H9 (cell line): ENCODE measurements around the gene CNTN2. TPM values are rescaled to one million over a fixed set of nuclear protein-coding genes. Genes with fewer than 3 reads are reported as not detected.

Experiments
- DNase-seq: peaks from one replicate; pipeline ENCODE4 v3.0.0-alpha.2; 2017
- H2AFZ ChIP-seq: one replicate; pipeline ENCODE4 v1.6.1; 2013; ENCODE audit warnings: mild to moderate bottlenecking, low read length, control low read depth, moderate library complexity
- H2AK5ac ChIP-seq: 2 replicates; pipeline ENCODE4 v1.6.1; 2013; ENCODE audit warnings: low read length, control low read depth, mixed read lengths; ENCODE audit not compliant: insufficient read length
- H2BK120ac ChIP-seq: one replicate; pipeline ENCODE4 v1.6.1; 2013; ENCODE audit warnings: low read depth, mild to moderate bottlenecking, low read length, control low read depth, inconsistent platforms; ENCODE audit not compliant: poor library complexity, severe bottlenecking
- H2BK12ac ChIP-seq: 2 replicates; pipeline ENCODE4 v1.6.1; 2013; ENCODE audit warnings: low read length, control low read depth, mixed read lengths, low read depth; ENCODE audit not compliant: insufficient read length
- H2BK15ac ChIP-seq: 2 replicates; pipeline ENCODE4 v1.6.1; 2013; ENCODE audit warnings: low read depth, low read length, control low read depth
- H2BK20ac ChIP-seq: one replicate; pipeline ENCODE4 v1.6.1; 2013; ENCODE audit warnings: low read depth, mild to moderate bottlenecking, low read length, control low read depth, inconsistent platforms; ENCODE audit not compliant: poor library complexity, severe bottlenecking
- H2BK5ac ChIP-seq: 2 replicates; pipeline ENCODE4 v1.6.1; 2013; ENCODE audit warnings: low read length, control low read depth, mixed read lengths; ENCODE audit not compliant: insufficient read length
- H3K14ac ChIP-seq: 2 replicates; pipeline ENCODE4 v1.6.1; 2013; ENCODE audit warnings: low read length, control low read depth; ENCODE audit not compliant: insufficient read depth
- H3K18ac ChIP-seq: 2 replicates; pipeline ENCODE4 v1.6.1; 2013; ENCODE audit warnings: low read depth, mild to moderate bottlenecking, mixed read lengths, low read length, control low read depth; ENCODE audit not compliant: insufficient read length
- H3K23ac ChIP-seq: 2 replicates; pipeline ENCODE4 v1.6.1; 2013; ENCODE audit warnings: low read length, control low read depth, mixed read lengths, low read depth; ENCODE audit not compliant: insufficient read length
- H3K23me2 ChIP-seq: 2 replicates; pipeline ENCODE4 v1.6.1; 2013; ENCODE audit warnings: low read depth, mild to moderate bottlenecking, mixed read lengths, low read length, control low read depth; ENCODE audit not compliant: insufficient read length, poor library complexity, severe bottlenecking
- H3K27ac ChIP-seq: 2 replicates; pipeline ENCODE4 v1.5.1; 2013; ENCODE audit warnings: low read length, control low read depth, mixed read lengths, low read depth; ENCODE audit not compliant: insufficient read length
- H3K27me3 ChIP-seq: 2 replicates; pipeline ENCODE4 v1.6.1; 2013; ENCODE audit warnings: low read length, control low read depth, inconsistent platforms; ENCODE audit not compliant: insufficient read depth
- H3K4ac ChIP-seq: 2 replicates; pipeline ENCODE4 v1.6.1; 2013; ENCODE audit warnings: low read depth, mild to moderate bottlenecking, control low read depth, inconsistent platforms, low read length, moderate library complexity
- H3K4me1 ChIP-seq: 2 replicates; pipeline ENCODE4 v1.6.1; 2013; ENCODE audit warnings: low read length, control low read depth, inconsistent platforms; ENCODE audit not compliant: insufficient read depth
- H3K4me2 ChIP-seq: 2 replicates; pipeline ENCODE4 v1.6.1; 2013; ENCODE audit warnings: low read length, control low read depth, mixed read lengths; ENCODE audit not compliant: insufficient read length, insufficient read depth
- H3K56ac ChIP-seq: 2 replicates; pipeline ENCODE4 v1.6.1; 2013; ENCODE audit warnings: low read depth, mild to moderate bottlenecking, mixed read lengths, low read length, control low read depth; ENCODE audit not compliant: insufficient read length
- H3K79me1 ChIP-seq: 2 replicates; pipeline ENCODE4 v1.6.1; 2013; ENCODE audit warnings: low read depth, mild to moderate bottlenecking, moderate library complexity, low read length, control low read depth, inconsistent platforms; ENCODE audit not compliant: insufficient read depth, poor library complexity, severe bottlenecking
- H3K79me2 ChIP-seq: 2 replicates; pipeline ENCODE4 v1.6.1; 2013; ENCODE audit warnings: low read length, control low read depth, inconsistent platforms; ENCODE audit not compliant: insufficient read depth
- H3K9ac ChIP-seq: 2 replicates; pipeline ENCODE4 v1.6.1; 2013; ENCODE audit warnings: low read length, control low read depth, mixed read lengths; ENCODE audit not compliant: insufficient read length; ENCODE audit errors: extremely low read depth
- H3K9me3 ChIP-seq: one replicate; pipeline ENCODE4 v1.6.1; 2013; ENCODE audit warnings: low read depth, low read length, inconsistent platforms; ENCODE audit not compliant: control insufficient read depth
- H3T11ph ChIP-seq: one replicate; pipeline ENCODE4 v1.6.1; 2013; ENCODE audit warnings: mild to moderate bottlenecking, low read length, control low read depth, inconsistent platforms
- H4K20me1 ChIP-seq: one replicate; pipeline ENCODE4 v1.6.1; 2013; ENCODE audit not compliant: control insufficient read depth, insufficient read length, insufficient read depth
- H4K5ac ChIP-seq: 2 replicates; pipeline ENCODE4 v1.6.1; 2013; ENCODE audit warnings: low read depth, mild to moderate bottlenecking, mixed read lengths, low read length, control low read depth; ENCODE audit not compliant: insufficient read length
- H4K8ac ChIP-seq: replicated peaks from 2 replicates; pipeline ENCODE4 v1.6.1; 2013; ENCODE audit warnings: low read length, control low read depth, mixed read lengths, low read depth; ENCODE audit not compliant: insufficient read length
- H4K91ac ChIP-seq: 2 replicates; pipeline ENCODE4 v1.6.1; 2013; ENCODE audit warnings: low read depth, mild to moderate bottlenecking, moderate library complexity, mixed read lengths, low read length, control low read depth; ENCODE audit not compliant: insufficient read length
- H3K27ac Mint-ChIP-seq, 3 experiments: 2 replicates in 2 of 3; 3 replicates in 1 of 3; pipeline ENCODE4 v1.8.0; 2020 to 2021; ENCODE audit warnings: mixed read lengths in 3 of 3, mild to moderate bottlenecking in 1 of 3, moderate library complexity in 1 of 3
- H3K27me3 Mint-ChIP-seq: 2 replicates; pipeline ENCODE4 v1.8.0; 2021; ENCODE audit warnings: low read depth, mild to moderate bottlenecking, moderate library complexity, mixed read lengths
- H3K36me3 Mint-ChIP-seq, 3 experiments: 2 replicates in 2 of 3; 3 replicates in 1 of 3; pipeline ENCODE4 v1.8.0; 2020 to 2021; ENCODE audit warnings: low read depth in 3 of 3, mixed read lengths in 3 of 3; ENCODE audit not compliant: insufficient read depth in 1 of 3
- H3K4me1 Mint-ChIP-seq, 2 experiments: 2 replicates each; pipeline ENCODE4 v1.8.0; 2020; ENCODE audit warnings: mixed read lengths in 2 of 2
- H3K4me3 Mint-ChIP-seq, 2 experiments: 2 replicates in 1 of 2; 3 replicates in 1 of 2; pipeline ENCODE4 v1.8.0; 2020 to 2021; ENCODE audit warnings: mild to moderate bottlenecking in 2 of 2, mixed read lengths in 2 of 2, moderate library complexity in 1 of 2
- H3K9me3 Mint-ChIP-seq, 2 experiments: 2 replicates in 1 of 2; 3 replicates in 1 of 2; pipeline ENCODE4 v1.8.0; 2020; ENCODE audit warnings: mild to moderate bottlenecking in 2 of 2, mixed read lengths in 2 of 2, moderate library complexity in 1 of 2
- WGBS: extraction: QIAGEN DNeasy Blood & Tissue Kit; methylation state at CpG from one replicate; pipeline ENCODE4 v1.1.7; 2013; ENCODE audit warnings: missing lambda C conversion rate, low lambda C conversion rate, mixed read lengths; ENCODE audit not compliant: insufficient read length; ENCODE audit errors: extremely low coverage; 5-methylcytosine and 5-hydroxymethylcytosine counted together
- total RNA-seq: library from RNA; stranded (reverse); gene quantifications from 2 replicates; pipeline ENCODE4 v1.2.1, GENCODE V29; 2021
- TF ChIP-seq, protein P1 (sequence below): fragments of 200-600 bp; sonication (generic); conservative IDR thresholded peaks from 3 replicates; pipeline ENCODE4 v1.8.0; 2021; ENCODE audit warnings: antibody characterized with exemption, mild to moderate bottlenecking

CNTN2 gene
- total RNA-seq, 1 experiment from 2014 or later = 0.42 TPM

DNA sequence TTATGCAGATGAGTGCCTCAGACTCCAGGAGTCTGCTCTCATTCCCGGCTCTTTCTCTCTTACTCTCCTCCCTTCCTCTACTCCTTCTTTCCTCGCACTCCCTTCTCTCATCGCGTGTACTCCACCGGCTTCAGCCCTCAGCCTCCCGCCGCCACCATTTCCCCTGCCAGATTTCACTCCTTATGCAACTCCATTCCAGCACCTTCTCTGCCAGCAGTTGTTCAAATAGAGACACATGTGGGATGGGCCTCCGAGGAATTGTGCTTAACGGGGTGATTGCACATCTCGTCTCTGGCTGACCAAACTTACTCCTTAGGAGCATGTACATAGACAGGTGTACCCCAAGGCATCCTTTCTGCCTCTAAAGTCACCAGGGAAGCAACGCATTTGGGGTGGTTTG lies 2.1 kb downstream of the CNTN2 start:
- no peak overlapping the region for H4K91ac ChIP-seq
- no peaks in the 10 kb centered on the region; the same call in 1 of the 2 replicates for H3K27me3 ChIP-seq
- H4K8ac ChIP-seq = no peak overlapping the region
- no peak overlapping the region for H3K27ac ChIP-seq
- no peak overlapping the region for H2AK5ac ChIP-seq
- H3K79me1 ChIP-seq = no peaks in the 10 kb centered on the region
- H3K23me2 ChIP-seq = no peaks in the 10 kb centered on the region
- 0 out of 5 replicates have a peak overlapping the region, but pooled peaks of 1 of the 2 experiments have one; percentile 48 for H3K4me3 Mint-ChIP-seq
- peaks cover 4% of the 10 kb centered on the region for H4K20me1 ChIP-seq
- peaks cover 35 to 46% of the 10 kb centered on the region in 2 experiments for H3K4me1 Mint-ChIP-seq
- H3K23ac ChIP-seq = no peak overlapping the region
- H3K14ac ChIP-seq = no peak overlapping the region
- H3T11ph ChIP-seq = no peak overlapping the region
- H3K27me3 Mint-ChIP-seq = peaks cover 73% of the 10 kb centered on the region
- no peaks in the 10 kb centered on the region; a peak in 1 of 5 replicates for H3K9me3 Mint-ChIP-seq
- no peak overlapping the region for H2BK15ac ChIP-seq
- H3K4me2 ChIP-seq = no peak overlapping the region
- no peaks in the 10 kb centered on the region for H3K79me2 ChIP-seq
- no peak overlapping the region for H2BK5ac ChIP-seq
- DNase-seq = no peak
- H2BK20ac ChIP-seq = no peak overlapping the region
- H2BK120ac ChIP-seq = no peak overlapping the region
- H3K4me1 ChIP-seq = peaks cover 12% of the 10 kb centered on the region; the same call in 1 of the 2 replicates
- no peak overlapping the region for H3K9ac ChIP-seq
- no peaks in the 10 kb centered on the region for H3K36me3 Mint-ChIP-seq
- H3K4ac ChIP-seq = no peak overlapping the region
- H3K56ac ChIP-seq = no peak overlapping the region
- TF ChIP-seq, protein P1, sequence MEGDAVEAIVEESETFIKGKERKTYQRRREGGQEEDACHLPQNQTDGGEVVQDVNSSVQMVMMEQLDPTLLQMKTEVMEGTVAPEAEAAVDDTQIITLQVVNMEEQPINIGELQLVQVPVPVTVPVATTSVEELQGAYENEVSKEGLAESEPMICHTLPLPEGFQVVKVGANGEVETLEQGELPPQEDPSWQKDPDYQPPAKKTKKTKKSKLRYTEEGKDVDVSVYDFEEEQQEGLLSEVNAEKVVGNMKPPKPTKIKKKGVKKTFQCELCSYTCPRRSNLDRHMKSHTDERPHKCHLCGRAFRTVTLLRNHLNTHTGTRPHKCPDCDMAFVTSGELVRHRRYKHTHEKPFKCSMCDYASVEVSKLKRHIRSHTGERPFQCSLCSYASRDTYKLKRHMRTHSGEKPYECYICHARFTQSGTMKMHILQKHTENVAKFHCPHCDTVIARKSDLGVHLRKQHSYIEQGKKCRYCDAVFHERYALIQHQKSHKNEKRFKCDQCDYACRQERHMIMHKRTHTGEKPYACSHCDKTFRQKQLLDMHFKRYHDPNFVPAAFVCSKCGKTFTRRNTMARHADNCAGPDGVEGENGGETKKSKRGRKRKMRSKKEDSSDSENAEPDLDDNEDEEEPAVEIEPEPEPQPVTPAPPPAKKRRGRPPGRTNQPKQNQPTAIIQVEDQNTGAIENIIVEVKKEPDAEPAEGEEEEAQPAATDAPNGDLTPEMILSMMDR = no peak
- H2BK12ac ChIP-seq = no peak overlapping the region
- WGBS = no CpG with 5 or more reads among the region's 11 CpGs
- no peak overlapping the region for H2AFZ ChIP-seq
- no peaks in the 10 kb centered on the region for H3K9me3 ChIP-seq
- no peak overlapping the region for H3K18ac ChIP-seq
- H4K5ac ChIP-seq = no peak overlapping the region
- H3K27ac Mint-ChIP-seq = no peak overlapping the region
